Measurements from ENCODE around the gene EIF6. TPM values are rescaled to one million over a fixed set of nuclear protein-coding genes. Genes with fewer than 3 reads are reported as not detected.
"Not testable (repeated sequence)": the region's sequence is repeated elsewhere in the genome, so short reads cannot be mapped to it uniquely, and the experiment has no call there.

Gene EIF6
- total RNA-seq, 2 experiments from 2014 or later = 24.9 to 25.8 TPM

DNA sequence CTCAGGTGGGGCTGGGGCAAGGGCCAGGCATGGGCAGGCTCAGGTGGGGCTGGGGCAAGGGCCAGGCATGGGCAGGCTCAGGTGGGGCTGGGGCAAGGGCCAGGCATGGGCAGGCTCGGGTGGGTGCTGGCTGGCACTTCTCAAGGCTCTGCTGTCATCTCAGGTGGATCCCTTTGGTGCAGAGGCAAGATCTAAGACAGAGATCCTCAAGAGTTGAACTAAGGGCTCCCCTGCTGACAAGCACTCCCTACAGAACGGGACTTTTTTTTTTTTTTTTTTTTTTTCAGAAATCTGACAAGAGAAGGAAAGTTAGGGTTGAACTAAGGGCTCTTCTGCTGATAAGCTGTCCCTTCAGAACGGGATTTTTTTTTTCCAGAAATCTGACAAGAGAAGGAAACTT, 31.6 kb downstream of the EIF6 start:
- H3K27ac Mint-ChIP-seq = no peak overlapping the region
- H3K36me3 Mint-ChIP-seq (ENCODE audit: low read depth) = peaks cover 23% of the 10 kb centered on the region
- intact Hi-C loops (cut with DNase I, micrococcal nuclease) = no loop called here
- CTCF ChIA-PET = no interaction called here
- Histone ChIP-seq H3K27me3 (ENCODE audit: control insufficient read depth in 1 of 2, insufficient read depth in 2 of 2, low read length in 2 of 2) (no peaks in the 10 kb centered on the region), H3K36me3 (ENCODE audit: insufficient read depth, low read length) (peaks cover 2% of the 10 kb centered on the region), H3K27ac (ENCODE audit: low read depth in 1 of 2, low read length in 2 of 2) (peak overlapping the region in 1 of 2 donors; percentile 5), H3K9me3 (ENCODE audit: control insufficient read depth in 1 of 2, insufficient read depth in 1 of 2, low read length in 2 of 2) (no peaks in the 10 kb centered on the region), H3K4me1 (ENCODE audit: insufficient read depth, low read length) (peaks cover 36% of the 10 kb centered on the region), H3K4me3 (ENCODE audit: low read length) (no peak overlapping the region)
- H3K4me1 Mint-ChIP-seq (ENCODE audit: low read depth) = peaks cover 19% of the 10 kb centered on the region
- no peaks in the 10 kb centered on the region for H3K9me3 Mint-ChIP-seq
- no peak overlapping the region for H3K4me3 Mint-ChIP-seq
- POLR2A ChIA-PET = no interaction called here
- DNase-seq (peak in 2 of 14 experiments; percentile 32 to 57), ATAC-seq (ENCODE audit: poor library complexity) (no peak)
- H3K27me3 Mint-ChIP-seq = no peaks in the 10 kb centered on the region
- TF ChIP-seq, protein P1, sequence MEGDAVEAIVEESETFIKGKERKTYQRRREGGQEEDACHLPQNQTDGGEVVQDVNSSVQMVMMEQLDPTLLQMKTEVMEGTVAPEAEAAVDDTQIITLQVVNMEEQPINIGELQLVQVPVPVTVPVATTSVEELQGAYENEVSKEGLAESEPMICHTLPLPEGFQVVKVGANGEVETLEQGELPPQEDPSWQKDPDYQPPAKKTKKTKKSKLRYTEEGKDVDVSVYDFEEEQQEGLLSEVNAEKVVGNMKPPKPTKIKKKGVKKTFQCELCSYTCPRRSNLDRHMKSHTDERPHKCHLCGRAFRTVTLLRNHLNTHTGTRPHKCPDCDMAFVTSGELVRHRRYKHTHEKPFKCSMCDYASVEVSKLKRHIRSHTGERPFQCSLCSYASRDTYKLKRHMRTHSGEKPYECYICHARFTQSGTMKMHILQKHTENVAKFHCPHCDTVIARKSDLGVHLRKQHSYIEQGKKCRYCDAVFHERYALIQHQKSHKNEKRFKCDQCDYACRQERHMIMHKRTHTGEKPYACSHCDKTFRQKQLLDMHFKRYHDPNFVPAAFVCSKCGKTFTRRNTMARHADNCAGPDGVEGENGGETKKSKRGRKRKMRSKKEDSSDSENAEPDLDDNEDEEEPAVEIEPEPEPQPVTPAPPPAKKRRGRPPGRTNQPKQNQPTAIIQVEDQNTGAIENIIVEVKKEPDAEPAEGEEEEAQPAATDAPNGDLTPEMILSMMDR (IDR thresholded peaks at IDR 0.05) = no peak

DNA sequence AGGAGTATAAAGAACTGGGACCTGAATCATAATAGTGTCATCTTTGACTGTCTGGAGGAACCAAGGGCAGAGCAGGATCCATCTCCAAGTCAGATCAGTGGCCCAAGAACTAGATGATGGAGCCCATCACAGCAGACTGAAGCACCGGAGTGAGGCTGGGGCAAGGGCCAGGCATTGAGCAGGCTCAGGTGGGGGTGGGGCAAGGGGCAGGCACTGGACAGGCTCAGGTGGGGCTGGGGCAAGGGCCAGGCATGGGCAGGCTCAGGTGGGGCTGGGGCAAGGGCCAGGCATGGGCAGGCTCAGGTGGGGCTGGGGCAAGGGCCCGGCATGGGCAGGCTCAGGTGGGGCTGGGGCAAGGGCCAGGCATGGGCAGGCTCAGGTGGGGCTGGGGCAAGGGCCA, 32.0 kb downstream of the EIF6 start:
- H3K36me3 ChIP-seq (ENCODE audit: insufficient read depth, low read length); H3K4me3 ChIP-seq (ENCODE audit: low read length); CTCF ChIA-PET; intact Hi-C loops (cut with DNase I, micrococcal nuclease); DNase-seq; H3K27me3 Mint-ChIP-seq; H3K27me3 ChIP-seq (ENCODE audit: control insufficient read depth in 1 of 2, insufficient read depth in 2 of 2, low read length in 2 of 2); H3K9me3 ChIP-seq (ENCODE audit: control insufficient read depth in 1 of 2, insufficient read depth in 1 of 2, low read length in 2 of 2); H3K4me3 Mint-ChIP-seq; H3K9me3 Mint-ChIP-seq: not testable (repeated sequence)
- Mint-ChIP-seq H3K27ac (peak overlapping the region; percentile 81), H3K36me3 (ENCODE audit: low read depth) (peaks cover 23% of the 10 kb centered on the region), H3K4me1 (ENCODE audit: low read depth) (peaks cover 19% of the 10 kb centered on the region)
- Histone ChIP-seq H3K27ac (ENCODE audit: low read depth in 1 of 2, low read length in 2 of 2) (peak overlapping the region in 1 of 2 donors; percentile 70), H3K4me1 (ENCODE audit: insufficient read depth, low read length) (peaks cover 36% of the 10 kb centered on the region)
- POLR2A ChIA-PET = interaction anchor here (0.7 kb wide), 1 partner anchor 26 kb away, joined by 3 read pairs; the partner anchor contains the start of gene MMP24OS
- ATAC-seq (ENCODE audit: poor library complexity) = peak; percentile 16

DNA sequence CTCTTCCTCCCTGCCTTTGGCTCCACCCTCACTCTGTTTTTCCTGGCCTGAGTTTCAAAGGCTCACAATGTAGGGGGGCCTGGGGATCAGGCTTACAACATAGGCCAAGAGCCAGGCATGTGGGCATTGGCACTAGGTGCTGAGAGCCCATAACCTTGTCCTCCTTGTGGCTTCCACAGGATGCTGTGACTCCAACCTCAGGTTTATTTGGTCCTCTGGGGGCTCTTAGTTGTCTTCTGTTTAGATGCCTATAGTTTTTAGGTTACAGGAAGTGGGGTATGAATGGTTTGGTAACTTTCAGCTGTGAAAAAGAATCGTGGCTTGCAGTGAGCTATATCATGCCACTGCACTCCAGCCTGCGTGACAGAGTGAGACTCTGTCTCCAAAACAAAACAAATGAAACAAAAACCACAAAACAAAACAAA, 32.5 kb downstream of the EIF6 start:
- Histone ChIP-seq H3K4me3 (ENCODE audit: low read length) (no peak overlapping the region), H3K27me3 (ENCODE audit: control insufficient read depth in 1 of 2, insufficient read depth in 2 of 2, low read length in 2 of 2) (no peaks in the 10 kb centered on the region), H3K36me3 (ENCODE audit: insufficient read depth, low read length) (peaks cover 5% of the 10 kb centered on the region), H3K9me3 (ENCODE audit: control insufficient read depth in 1 of 2, insufficient read depth in 1 of 2, low read length in 2 of 2) (no peaks in the 10 kb centered on the region), H3K4me1 (ENCODE audit: insufficient read depth, low read length) (peaks cover 36% of the 10 kb centered on the region), H3K27ac (ENCODE audit: low read depth in 1 of 2, low read length in 2 of 2) (peak overlapping the region in 1 of 2 donors; percentile 70)
- Mint-ChIP-seq H3K4me1 (ENCODE audit: low read depth) (peaks cover 19% of the 10 kb centered on the region), H3K36me3 (ENCODE audit: low read depth) (peaks cover 19% of the 10 kb centered on the region), H3K27ac (peak overlapping the region; percentile 81), H3K4me3 (no peak overlapping the region), H3K27me3 (no peaks in the 10 kb centered on the region), H3K9me3 (no peaks in the 10 kb centered on the region)
- CTCF ChIA-PET = no interaction called here
- peak; percentile 84 for ATAC-seq (ENCODE audit: poor library complexity)
- peak in 4 of 14 experiments; percentile 34 to 78 (median 71) for DNase-seq
- POLR2A ChIA-PET = interaction anchor here (0.7 kb wide), 1 partner anchor 26 kb away, joined by 3 read pairs; the partner anchor contains the start of gene MMP24OS
- intact Hi-C loops (cut with DNase I, micrococcal nuclease) = no loop called here
- TF ChIP-seq, protein P1 (IDR thresholded peaks at IDR 0.05) = no peak

DNA sequence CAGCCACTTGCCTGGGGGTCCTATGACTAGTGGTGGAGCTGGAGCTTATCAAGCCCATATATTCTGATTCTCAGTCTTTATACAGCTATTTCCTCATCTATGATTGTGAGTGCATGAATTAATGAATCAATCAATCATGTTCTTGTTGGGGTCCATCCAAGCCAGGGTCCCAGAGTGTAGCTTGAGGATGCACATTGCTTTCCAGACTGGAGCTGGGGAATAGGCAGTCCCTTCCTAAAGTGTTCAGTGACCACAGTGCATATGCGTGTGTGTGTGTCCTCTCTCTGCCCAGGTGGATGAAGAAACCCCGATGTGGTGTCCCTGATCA, 33.0 kb downstream of the EIF6 start:
- peak overlapping the region in 1 of 2 donors; percentile 70 for H3K27ac ChIP-seq (ENCODE audit: low read depth in 1 of 2, low read length in 2 of 2)
- ChIA-PET POLR2A (no interaction called here), CTCF (interaction anchor here (0.7 kb wide), 1 partner anchor 48 kb away, joined by 4 read pairs; no protein-coding TSS in a partner anchor)
- H3K4me1 ChIP-seq (ENCODE audit: insufficient read depth, low read length) = peaks cover 36% of the 10 kb centered on the region
- ATAC-seq (ENCODE audit: poor library complexity) (no peak), DNase-seq (no peak)
- H3K27ac Mint-ChIP-seq = peak overlapping the region; percentile 81
- H3K4me1 Mint-ChIP-seq (ENCODE audit: low read depth) = peaks cover 19% of the 10 kb centered on the region
- TF ChIP-seq, protein P1 (IDR thresholded peaks at IDR 0.05) = no peak
- H3K36me3 Mint-ChIP-seq (ENCODE audit: low read depth) = peaks cover 15% of the 10 kb centered on the region
- intact Hi-C loops (cut with DNase I, micrococcal nuclease) = no loop called here
- H3K36me3 ChIP-seq (ENCODE audit: insufficient read depth, low read length) = peaks cover 5% of the 10 kb centered on the region
- no peaks in the 10 kb centered on the region for H3K27me3 ChIP-seq (ENCODE audit: control insufficient read depth in 1 of 2, insufficient read depth in 2 of 2, low read length in 2 of 2)
- H3K27me3 Mint-ChIP-seq = no peaks in the 10 kb centered on the region
- H3K4me3 Mint-ChIP-seq = no peak overlapping the region
- no peak overlapping the region for H3K4me3 ChIP-seq (ENCODE audit: low read length)
- H3K9me3 ChIP-seq (ENCODE audit: control insufficient read depth in 1 of 2, insufficient read depth in 1 of 2, low read length in 2 of 2) = no peaks in the 10 kb centered on the region
- no peaks in the 10 kb centered on the region for H3K9me3 Mint-ChIP-seq
